GM12875 (cell line): ENCODE data around the gene B4GALNT4.
"Not testable (repeated sequence)": the region's sequence is repeated elsewhere in the genome, so short reads cannot be mapped to it uniquely, and the experiment has no call there.

Experiments
- H3K4me3 ChIP-seq: one replicate; pipeline ENCODE4 v1.5.1; 2011; ENCODE audit warnings: low read depth, low read length, control low read depth
- CTCF ChIP-seq: IDR thresholded peaks from 2 replicates; pipeline ENCODE4 v1.5.1; 2011; ENCODE audit warnings: low read depth, mild to moderate bottlenecking, control low read depth, inconsistent platforms, low read length, moderate library complexity, borderline replicate concordance; ENCODE audit not compliant: insufficient read depth

The B4GALNT4 gene

GRCh38 chr11:387193-387793 is 18.0 kb downstream of the B4GALNT4 start:
- TF ChIP-seq CTCF: no peak
- no peak overlapping the region for H3K4me3 ChIP-seq

- H3K4me3 ChIP-seq: not testable (repeated sequence)
These were observed 20.1 kb downstream of the B4GALNT4 start for GRCh38 chr11:389369-389768.

GRCh38 chr11:390175-390574 is 20.9 kb downstream of the B4GALNT4 start:
- TF ChIP-seq CTCF: no peak
- H3K4me3 ChIP-seq: no peak overlapping the region

- no peak overlapping the region for H3K4me3 ChIP-seq
- TF ChIP-seq CTCF: no peak
These were observed 22.1 kb downstream of the B4GALNT4 start for GRCh38 chr11:391117-392017.

GRCh38 chr11:392102-392777 is 22.9 kb downstream of the B4GALNT4 start:
- no peak overlapping the region for H3K4me3 ChIP-seq
- TF ChIP-seq CTCF: no peak

- TF ChIP-seq CTCF: no peak
- no peak overlapping the region for H3K4me3 ChIP-seq
These were observed 24.1 kb downstream of the B4GALNT4 start for GRCh38 chr11:393219-394033.
